ENCODE results near the gene DOLPP1.
"Not testable (repeated sequence)": the region's sequence is repeated elsewhere in the genome, so short reads cannot be mapped to it uniquely, and the experiment has no call there.

- not testable (repeated sequence) for TF ChIP-seq CTCF (IDR thresholded peaks at IDR 0.05); ZFX (IDR thresholded peaks at IDR 0.05; ENCODE audit: borderline replicate concordance)
These were observed 31.6 kb downstream of the DOLPP1 start for GRCh38 chr9:129112526-129112925.
